T-helper 1 cell treated with Interleukin-12 subunit alpha and Interleukin-12 subunit beta and Interleukin-4 antibody, amounts not matched to agents 30 ng/mL and 1 ng/mL, for 36 hours (primary cell): ENCODE measurements around the gene OR1F1. TPM values are rescaled to one million over a fixed set of nuclear protein-coding genes. Genes with fewer than 3 reads are reported as not detected.
"Not testable (repeated sequence)": the region's sequence is repeated elsewhere in the genome, so short reads cannot be mapped to it uniquely, and the experiment has no call there.

Source experiments
- intact Hi-C: fragments of 100-400 bp; cut with micrococcal nuclease; formaldehyde crosslinking; loops from one replicate; pipeline ENCODE4 v1.15.1; 2024
- total RNA-seq: library from RNA; stranded (reverse); gene quantifications from 2 replicates; pipeline ENCODE4 v1.2.3, GENCODE V29; 2022

OR1F1 gene
- total RNA-seq, 1 donor from 2014 or later: not detected

DNA sequence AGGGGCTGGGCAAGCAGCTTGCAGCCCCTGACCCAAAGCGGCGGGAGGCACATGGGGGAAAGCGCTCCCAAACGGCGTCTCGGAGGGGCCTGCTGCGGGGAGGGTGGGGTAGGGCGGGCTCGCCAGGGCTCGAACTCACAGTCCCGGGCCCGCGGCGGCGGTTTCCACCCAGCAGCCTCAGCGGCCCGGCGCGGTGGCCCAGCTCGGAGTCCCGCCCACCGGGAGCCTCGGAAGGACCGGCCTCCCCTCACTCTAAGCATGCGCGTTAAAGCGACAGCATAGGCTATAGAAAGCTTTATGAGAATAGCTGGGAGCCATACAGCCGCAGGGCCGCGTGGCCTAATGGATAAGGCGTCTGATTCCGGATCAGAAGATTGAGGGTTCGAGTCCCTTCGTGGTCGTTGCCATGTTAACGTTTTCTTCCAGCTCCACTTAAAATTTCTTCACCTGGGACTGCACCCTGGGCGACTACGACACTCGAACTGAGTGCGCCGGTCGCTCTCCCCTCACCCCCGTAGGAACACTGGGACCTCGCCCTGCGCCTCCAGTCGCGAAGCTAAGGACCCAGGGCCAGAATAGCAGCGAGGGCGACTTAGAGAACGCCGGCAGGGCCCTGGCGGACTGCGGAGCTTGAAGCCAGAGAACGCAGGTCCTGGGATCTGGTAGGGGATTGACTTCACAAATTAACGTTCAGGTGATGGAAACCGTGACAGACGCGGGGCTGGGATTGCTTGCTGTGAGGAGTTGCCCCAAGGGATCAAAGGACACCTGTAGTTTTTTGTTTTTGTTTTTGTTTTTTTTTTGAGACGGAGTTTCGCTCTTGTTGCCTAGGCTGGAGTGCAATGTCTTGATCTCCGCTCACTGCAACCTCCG lies 37.4 kb upstream of the OR1F1 start:
- intact Hi-C loops: loop anchor here (1.0 to 10.0 kb wide), 10 partner anchors 8 to 1944 kb away; partner anchors contain the start of genes EEF2KMT, SRRM2, ZNF174 and ZNF213

DNA sequence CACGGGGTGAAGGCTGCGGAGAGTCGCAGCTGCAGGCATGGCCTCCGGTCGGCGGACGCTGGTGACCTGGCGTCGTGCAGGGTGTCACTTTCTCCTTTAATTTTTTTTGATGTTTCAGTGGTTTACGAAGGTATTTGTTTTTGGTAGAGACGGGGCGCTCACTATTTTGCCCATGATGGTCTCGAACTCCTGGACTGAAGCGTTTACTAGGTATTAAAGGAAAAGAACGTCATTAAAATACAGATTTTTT lies 36.1 kb upstream of the OR1F1 start:
- intact Hi-C loops: loop anchor here (10.0 kb wide), 2 partner anchors 397 to 1943 kb away; partner anchors contain the start of genes EEF2KMT and SRRM2

DNA sequence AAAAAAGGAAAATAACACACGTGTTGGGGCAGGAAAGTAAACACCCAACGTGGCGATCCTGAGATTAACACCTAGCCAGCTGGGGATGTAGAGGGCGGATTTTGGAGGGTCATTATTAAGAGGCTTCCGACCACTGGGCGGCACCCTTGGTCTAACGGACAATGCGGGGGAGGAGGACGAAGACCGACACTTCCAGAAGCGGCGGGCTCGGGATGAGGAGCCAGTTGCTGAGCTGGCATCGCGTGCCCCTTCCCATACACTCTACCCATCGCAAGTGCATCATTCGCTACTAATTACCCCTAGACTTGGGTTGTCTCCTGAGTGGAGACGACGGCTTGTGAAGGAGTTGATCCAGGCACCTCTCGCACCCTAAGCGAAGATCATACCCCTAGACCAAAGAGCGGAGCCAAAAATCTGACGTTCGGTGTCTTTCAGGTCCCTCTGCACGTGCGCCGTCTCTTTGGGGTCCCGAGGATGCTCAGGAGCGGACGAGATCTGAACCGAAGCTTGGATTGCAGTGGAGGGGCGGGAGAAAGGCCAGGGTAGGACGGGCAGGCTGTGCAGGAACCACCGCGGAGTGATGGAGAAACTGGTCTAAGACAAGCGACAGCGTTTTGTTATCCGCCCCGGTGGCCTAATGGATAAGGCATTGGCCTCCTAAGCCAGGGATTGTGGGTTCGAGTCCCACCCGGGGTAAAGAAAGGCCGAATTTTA lies 35.6 kb upstream of the OR1F1 start:
- intact Hi-C loops: loop anchor here (10.0 kb wide), 2 partner anchors 398 to 1942 kb away; partner anchors contain the start of genes EEF2KMT and SRRM2

DNA sequence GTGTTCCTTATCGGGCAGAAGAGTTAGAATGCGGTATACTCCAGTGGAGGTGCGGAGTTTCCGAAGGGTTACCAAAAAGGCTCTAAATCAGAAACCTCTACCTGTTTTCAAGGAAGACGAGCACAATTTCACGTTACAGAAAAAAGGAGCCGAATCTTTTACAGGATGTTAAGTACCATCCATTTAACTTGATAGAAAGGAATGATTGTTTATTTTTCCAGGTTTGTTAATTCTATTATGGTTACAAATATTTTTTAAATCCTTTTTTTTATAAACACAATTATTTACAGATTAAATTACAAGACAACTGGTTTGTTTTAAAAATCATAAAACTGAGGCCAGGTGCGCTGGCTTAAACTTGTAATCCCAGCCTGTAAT lies 35.0 kb upstream of the OR1F1 start:
- intact Hi-C loops: loop anchor here (10.0 kb wide), 2 partner anchors 398 to 1942 kb away; partner anchors contain the start of genes EEF2KMT and SRRM2

DNA sequence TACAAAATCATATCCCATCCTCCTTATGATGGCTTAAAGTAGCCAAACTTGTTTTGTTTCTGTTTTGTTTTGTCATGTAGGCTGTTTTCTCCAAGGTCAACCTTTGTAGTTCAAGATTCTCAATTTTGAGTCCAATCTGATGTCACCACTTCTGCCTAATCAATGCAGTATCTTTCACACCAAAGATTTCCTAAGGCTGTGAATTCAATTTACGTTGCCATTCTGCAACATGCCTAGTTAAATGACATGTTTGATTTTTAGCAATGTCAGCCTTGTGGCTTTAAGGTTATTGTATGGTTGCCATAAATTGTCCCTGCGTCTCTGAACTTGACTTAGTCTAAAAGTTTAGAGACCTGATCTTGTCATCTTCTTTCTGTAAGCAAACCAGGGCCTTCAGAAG lies 32.8 kb upstream of the OR1F1 start:
- intact Hi-C loops: loop anchor here (10.0 kb wide), 2 partner anchors 400 to 1940 kb away; partner anchors contain the start of genes EEF2KMT and SRRM2

DNA sequence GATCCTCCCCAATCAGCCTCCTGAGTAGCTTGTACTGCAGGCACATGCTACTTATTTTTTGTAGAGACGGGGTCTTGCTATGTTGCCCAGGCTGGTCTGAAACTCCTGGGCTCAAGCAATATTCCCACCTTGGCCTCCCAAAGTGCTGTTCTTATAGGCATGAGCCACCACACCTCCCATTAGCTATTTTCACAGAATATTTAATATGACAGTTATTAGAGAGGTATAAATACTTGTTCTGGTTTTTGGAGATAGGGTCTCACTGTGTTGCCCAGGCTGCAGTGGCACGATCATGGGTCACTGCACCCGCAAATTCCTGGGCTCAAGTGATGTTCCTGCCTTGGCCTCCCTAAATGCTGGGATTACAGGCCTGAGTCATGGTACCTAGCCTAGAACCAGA lies 32.0 kb upstream of the OR1F1 start:
- intact Hi-C loops: loop anchor here (10.0 kb wide), 2 partner anchors 401 to 1939 kb away; partner anchors contain the start of genes EEF2KMT and SRRM2

DNA sequence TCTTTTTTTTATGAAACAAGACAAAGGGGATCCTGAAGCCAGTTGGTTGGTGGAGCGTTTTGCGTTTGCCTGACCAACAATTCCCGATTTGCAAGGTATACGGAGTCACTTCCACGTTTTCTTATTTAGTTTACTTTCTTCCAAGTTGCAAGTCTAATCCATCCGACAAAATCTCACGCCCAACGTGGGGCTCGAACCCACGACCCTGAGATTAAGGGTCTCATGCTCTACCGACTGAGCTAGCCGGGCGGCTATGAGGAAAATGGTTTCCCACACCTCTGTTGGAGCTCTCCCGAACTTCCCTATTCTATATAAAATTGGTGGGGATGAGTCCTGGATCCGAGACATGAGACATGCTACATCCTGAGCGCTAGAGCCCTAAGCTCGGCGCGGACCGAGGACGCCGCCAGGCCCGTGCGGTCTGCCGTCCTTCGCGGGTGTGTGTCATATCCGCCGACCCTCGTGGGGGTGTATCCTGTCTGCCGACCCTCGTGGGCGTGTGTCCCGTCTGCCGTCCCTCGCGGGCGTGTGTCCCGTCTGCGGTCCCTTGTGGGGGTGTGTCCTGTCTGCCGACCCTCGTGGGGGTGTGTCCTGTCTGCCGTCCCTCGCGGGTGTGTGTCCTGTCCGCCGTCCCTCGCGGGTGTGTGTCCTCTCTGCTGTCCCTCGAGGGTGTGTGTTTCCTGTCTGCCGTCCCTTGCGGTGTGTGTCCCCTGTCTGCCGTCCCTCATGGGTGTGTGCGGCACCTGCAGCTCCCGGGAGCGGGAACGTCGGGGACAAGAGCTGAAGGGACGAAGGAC lies 30.6 kb upstream of the OR1F1 start:
- intact Hi-C loops: loop anchor here (1.0 to 10.0 kb wide), 8 partner anchors 7 to 1937 kb away; partner anchors contain the start of genes EEF2KMT, SRRM2, THOC6 and TIGD7

DNA sequence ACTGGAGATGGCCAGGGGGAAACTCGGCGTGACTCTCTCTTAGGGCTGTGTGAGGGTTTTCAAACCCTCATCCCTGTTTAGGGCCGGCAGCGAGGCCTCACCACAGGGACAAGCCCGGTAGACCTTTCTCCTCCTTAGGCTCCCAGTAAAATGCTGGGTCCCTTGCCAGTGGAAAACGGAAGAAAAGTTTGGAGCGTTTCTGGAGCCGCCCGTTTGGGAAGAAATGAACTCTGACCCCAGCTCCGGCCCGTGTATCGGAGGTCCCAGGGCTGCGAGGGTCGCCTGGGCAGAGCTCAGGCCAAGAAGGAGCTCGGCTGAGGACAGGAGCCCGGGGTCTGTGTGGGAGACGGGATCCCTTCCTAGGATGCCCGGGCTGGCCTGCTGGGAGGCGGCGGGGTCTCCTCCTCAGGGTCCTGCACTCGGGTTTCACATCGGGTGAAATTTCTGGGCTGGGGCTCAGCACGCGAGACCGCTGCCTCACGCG lies 29.9 kb upstream of the OR1F1 start:
- intact Hi-C loops: loop anchor here (1.0 to 10.0 kb wide), 8 partner anchors 8 to 1937 kb away; partner anchors contain the start of genes EEF2KMT, SRRM2, THOC6 and TIGD7

DNA sequence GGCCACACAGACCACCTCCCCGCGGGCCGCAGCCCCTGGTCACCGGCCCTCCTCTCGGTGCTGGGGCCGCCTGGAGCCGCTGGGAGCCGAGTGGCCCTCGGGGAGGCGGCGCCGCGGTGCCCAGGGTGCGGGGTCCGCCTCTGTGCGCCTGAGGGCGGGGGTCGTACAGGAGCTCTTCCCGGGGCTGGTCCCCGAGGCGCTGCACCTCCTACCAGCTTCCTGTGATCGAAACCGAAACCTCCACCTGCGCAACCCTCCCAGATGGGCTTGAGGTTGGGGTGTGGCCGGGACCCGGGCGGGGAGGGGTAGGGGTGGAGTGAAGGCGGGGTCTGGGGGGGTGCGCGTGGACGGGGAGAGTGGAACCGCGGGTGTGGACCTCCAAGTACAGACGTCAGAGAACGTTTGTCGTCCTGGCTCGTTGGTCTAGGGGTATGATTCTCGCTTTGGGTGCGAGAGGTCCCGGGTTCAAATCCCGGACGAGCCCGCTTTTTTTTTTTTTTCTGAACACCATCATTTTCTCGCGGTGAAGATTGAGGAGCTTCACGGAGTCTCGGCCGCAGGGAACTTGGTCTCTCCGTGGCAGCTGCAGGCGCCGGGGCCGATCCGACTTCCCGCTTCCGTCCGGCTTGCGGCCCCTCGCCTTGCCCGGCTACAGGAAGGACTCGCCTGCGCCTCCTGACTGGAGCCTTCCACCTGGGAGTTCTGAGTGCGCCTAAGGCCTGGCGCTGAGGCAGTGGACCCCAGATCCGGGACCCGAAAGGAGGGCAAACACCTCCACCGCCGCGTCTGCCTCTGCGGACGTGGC lies 29.3 kb upstream of the OR1F1 start:
- intact Hi-C loops: loop anchor here (1.0 to 10.0 kb wide), 8 partner anchors 8 to 1936 kb away; partner anchors contain the start of genes EEF2KMT, SRRM2, THOC6 and TIGD7

DNA sequence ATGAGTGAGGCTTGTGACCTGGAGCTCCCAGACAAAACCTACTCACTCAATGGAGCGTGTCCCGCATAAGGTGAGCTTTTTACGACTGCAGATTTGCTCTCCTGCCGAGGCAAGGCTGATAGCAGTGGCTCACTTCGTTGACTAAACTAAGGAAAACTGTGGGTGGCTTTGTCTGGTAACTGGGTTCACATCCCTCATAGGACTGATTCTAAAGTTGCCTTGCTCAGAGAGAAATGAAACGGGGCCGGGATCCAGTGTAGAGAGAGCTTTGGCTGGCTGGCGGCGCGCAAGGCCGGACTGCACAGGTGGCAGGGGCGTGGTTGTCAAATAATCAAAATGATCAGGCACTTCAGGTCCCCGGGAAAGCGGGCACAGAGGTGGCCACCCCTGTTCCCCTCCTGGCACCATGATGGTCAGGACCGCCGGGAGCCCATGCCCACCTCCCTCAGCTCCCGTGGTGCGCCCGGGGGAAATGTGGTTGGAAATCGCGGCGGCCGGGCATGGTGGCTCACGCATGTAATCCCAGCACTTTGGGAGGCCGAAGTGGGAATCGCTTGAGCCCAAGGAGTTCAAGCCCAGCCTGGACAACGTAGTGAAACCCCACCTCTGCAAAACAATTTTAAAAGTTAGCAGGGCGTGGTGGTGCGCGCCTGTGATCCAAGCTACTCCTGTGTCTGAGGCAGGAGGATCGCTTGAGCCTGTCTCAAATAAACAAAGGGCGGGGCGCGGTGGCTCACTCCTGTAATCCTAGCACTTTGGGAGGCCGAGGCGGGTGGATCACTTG lies 26.6 kb upstream of the OR1F1 start:
- intact Hi-C loops: no loop called here

DNA sequence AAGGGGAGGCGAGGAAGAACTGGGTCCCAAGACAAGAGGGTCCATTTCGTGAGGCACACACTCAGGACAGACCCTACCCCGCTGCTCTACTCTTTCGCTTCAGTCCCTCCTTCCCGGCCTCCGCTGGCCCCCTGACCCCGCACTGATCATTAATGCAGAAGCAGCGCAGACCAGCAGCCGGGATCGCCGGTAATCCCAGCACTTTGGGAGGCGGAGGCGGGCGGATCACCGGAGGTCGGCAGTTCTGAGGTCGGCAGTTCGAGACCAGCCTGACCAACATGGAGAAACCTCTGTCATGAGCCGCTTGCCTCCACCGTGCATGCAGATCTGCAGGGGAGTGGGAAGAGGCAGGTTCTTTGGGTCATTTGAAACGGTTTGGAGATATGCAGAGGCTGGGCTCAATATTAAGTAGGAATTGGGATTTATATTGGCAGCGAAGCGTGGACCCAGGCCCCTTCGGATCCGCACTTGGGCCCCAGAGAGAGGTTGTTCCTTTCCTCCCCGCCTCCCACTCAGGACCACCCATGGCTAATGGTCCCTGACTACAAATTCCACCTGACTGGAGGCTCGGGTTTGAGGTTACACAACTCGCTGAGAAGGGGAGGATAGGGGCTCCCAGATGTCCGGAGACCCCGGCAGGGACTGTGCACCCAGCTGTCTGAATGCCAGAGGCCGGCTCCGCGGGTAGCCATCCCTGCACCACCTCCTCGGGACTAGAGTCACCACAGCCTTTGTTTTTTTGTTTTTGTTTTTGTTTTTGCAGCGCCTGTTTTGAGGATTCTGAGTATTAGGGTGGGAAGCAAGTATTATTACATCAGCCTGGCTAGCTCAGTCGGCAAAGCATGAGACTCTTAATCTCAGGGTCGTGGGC lies 23.6 kb upstream of the OR1F1 start:
- intact Hi-C loops: no loop called here

DNA sequence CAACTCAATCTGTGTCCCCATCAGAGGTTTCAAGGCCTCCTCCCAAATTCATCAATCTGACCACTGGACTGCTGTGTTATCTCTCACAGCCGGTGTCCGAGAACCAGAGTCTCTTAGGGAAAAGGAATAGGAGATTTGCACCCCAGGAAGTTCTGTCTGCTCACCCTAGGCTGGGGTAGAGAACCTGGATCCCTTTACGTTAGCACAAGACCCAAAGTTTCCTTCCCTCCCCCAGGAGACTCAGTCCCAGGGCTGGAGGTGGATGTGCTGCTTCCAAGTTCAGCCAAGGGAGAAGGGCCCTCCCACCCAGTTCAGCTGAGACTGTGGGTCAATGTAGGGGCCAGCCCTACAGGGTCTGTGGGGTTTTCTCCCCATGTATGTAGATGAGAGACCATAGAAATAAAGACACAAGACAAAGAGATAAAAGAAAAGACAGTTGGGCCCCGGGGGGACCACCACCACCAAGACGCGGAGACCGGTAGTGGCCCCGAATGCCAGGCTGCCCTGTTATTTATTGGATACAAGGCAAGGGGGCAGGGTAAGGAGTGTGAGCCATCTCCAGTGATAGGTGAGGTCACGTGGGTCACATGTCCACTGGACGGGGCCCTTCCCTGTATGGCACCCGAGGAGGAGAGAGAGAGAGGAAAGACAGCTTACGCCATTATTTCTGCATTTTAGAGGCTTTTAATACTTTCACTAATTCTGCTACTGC lies 22.7 kb upstream of the OR1F1 start:
- intact Hi-C loops: no loop called here

DNA sequence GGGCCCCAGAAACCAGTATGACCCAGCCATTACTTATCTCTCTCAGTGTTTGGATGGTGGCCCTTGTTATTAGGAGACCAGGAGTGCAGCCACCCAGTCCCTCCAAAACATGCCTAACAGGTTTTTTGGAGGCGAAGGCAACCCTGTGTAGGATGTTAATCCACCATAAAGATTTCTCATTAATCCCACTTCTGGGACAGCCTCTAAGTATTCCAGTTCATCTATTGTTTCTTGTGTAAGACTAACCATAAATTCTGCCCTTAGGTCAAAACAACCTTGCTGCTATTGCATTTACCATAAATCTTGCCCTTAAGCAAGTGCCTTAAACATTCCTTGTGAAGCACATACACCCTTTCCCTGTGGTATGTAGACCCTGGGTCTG lies 21.5 kb upstream of the OR1F1 start:
- intact Hi-C loops: loop anchor here (1.0 to 2.0 kb wide), 8 partner anchors 8 to 164 kb away; partner anchors contain the start of gene ZNF213

DNA sequence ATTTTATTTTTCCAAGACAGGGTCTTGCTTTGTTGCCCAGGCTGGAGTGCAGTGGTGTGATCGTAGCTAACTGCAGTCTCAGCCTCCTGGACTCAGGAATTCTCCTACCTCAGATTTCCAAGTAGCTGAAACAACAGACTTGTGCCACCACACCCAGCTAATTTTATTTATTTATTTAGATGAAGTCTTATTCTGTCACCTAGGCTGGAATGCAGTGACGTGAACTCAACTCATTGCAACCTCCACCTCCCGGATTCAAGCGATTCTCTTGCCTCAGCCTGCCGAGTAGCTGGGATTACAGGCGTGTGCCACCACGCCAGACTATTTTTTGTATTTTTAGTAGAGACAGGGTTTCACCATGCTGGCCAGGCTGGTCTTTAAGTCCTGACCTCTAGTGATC lies 19.3 kb upstream of the OR1F1 start:
- intact Hi-C loops: not testable (repeated sequence)

DNA sequence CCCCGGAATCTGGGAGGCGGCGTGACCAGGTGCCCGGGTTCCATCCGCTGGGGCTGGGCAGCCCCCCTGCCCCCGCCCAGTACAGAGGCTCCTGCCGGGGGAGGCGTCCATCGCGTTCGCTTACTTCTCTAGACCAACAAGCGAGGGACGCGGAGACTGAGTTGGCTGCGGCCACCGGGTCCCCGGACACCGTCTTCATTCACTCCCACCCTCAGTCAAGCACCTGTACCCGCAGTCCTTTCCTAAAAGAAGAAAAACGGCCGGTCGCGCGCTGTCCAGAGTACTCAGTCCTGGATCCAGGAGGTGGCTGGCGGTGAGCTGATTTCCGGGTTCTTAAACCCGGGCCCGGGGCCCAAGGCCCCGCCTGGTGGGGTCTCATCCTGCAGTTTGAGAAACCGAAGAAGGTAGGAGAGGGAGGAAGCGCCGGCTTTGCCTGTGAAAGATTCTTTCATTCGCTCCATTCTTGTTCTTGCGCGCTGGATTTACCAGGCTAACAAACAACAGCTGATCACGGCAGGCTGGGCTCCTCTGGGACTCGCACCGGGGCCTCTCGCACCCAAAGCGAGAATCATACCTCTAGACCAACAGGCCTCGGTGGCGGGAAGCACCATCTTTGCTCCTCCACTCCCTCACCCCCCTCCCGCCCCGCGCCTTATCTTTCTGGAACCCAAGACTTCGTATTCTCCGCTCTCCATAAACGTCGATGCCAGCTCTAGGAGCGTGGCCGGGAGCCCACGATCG lies 17.4 kb upstream of the OR1F1 start:
- intact Hi-C loops: loop anchor here (2.0 to 5.0 kb wide), 2 partner anchors 16 to 332 kb away; partner anchors contain the start of gene CLUAP1

DNA sequence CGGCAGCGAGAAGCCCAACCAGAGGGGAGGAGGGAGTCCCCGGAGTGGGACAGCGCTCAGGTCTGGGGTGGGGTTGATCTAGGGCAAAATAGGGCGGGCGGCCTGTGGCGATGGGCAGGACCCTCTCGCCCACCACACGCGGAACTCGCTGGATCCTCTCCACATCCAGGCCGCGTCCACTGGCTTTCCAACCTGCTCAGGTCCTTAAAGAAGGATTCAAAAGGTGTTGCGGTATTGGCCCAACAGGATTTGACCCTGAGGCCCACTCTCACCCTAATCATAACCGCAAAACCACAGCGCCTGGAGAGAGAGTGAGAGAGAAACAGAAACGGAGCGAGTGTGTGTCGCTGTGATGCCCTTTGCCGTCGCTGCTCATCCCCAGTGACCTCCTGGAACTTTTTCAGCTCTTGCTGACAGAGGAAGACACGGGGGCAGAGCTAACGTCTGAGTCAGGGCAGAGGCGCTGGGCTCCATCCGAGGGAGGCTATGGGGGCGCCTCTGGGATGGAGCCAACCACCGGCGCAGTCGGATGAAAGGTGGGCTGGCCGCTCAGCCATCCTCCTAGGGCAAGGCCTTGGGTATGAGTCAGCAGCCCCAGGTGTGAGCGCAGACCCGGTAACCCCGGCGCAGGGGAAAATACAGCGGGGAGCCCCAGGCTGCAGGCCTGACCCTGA lies 16.7 kb upstream of the OR1F1 start:
- intact Hi-C loops: loop anchor here (2.0 to 5.0 kb wide), 2 partner anchors 15 to 331 kb away; partner anchors contain the start of gene CLUAP1
